GM12873 (cell line): ENCODE data around the gene GNB3.

Experiments
- CTCF ChIP-seq: IDR thresholded peaks from 2 replicates; pipeline ENCODE4 v1.5.1; 2012; ENCODE audit warnings: low read depth, mild to moderate bottlenecking, moderate library complexity, low read length, control low read depth; ENCODE audit not compliant: insufficient read depth; ENCODE audit errors: missing control alignments

Gene GNB3

GRCh38 chr12:6827982-6828780 is 12.5 kb upstream of the GNB3 start, which contains the start of gene P3H3:
Gene P3H3, plus strand, starts transcription at chr12:6828407. Its CDS starts 34 bp downstream, at chr12:6828441.
- TF ChIP-seq CTCF, result no peak

GRCh38 chr12:6828781-6829535 is 11.8 kb upstream of the GNB3 start:
- no peak for TF ChIP-seq CTCF

- TF ChIP-seq CTCF, result peak; percentile 14
Measured at GRCh38 chr12:6829536-6830220, 11.0 kb upstream of the GNB3 start.

- no peak for TF ChIP-seq CTCF
Measured at GRCh38 chr12:6830286-6830890, 10.3 kb upstream of the GNB3 start.

- TF ChIP-seq CTCF, result no peak
Measured at GRCh38 chr12:6830999-6831398, 9.7 kb upstream of the GNB3 start.

GRCh38 chr12:6831450-6831995 is 9.2 kb upstream of the GNB3 start:
- TF ChIP-seq CTCF, result no peak
